Panc1 (cell line): ENCODE data around the gene ZNF385C. TPM values are rescaled to one million over a fixed set of nuclear protein-coding genes. Genes with fewer than 3 reads are reported as not detected.

Experiments
- ATAC-seq: fragments of 200-7000 bp; cut with Tn5 transposase; 2 replicates; pipeline ENCODE4 v1.9.1; 2020; ENCODE audit warnings: mild to moderate bottlenecking, moderate library complexity
- BruUV-seq: library from RNA; stranded (reverse); fragments of 400-500 nt; replicated peaks from 2 replicates; lab custom pipeline; 2021; lab: Mats Ljungman, UMichigan
- CTCF ChIA-PET: fragments of 300-600 bp; sonication (Branson Sonifier 250); formaldehyde crosslinking; loops from one replicate; lab custom pipeline; 2022; ENCODE audit warnings: antibody characterized with exemption; lab: Charles Lee
- POLR2A ChIA-PET: fragments of 300-600 bp; sonication (Branson Sonifier 250); formaldehyde crosslinking; loops from one replicate; lab custom pipeline; 2022; ENCODE audit warnings: antibody characterized with exemption; lab: Charles Lee
- DNase-seq: peaks from one replicate; pipeline ENCODE4 v3.0.0-alpha.2; 2010; ENCODE audit warnings: low read depth, low spot score
- H3K27ac ChIP-seq: 2 replicates; pipeline ENCODE4 v1.5.1; 2011; ENCODE audit warnings: mild to moderate bottlenecking, low read length, inconsistent platforms
- H3K27me3 ChIP-seq: fragments of 200-500 bp; sonication (Bioruptor generic); 2 replicates; pipeline ENCODE4 v1.6.0; 2014; ENCODE audit warnings: low read length, inconsistent platforms; ENCODE audit not compliant: control insufficient read depth, insufficient read depth
- H3K36me3 ChIP-seq: fragments of 200-500 bp; sonication (Bioruptor generic); 2 replicates; pipeline ENCODE4 v1.5.1; 2014; ENCODE audit warnings: inconsistent platforms, mild to moderate bottlenecking, low read length, moderate library complexity; ENCODE audit not compliant: control insufficient read depth, insufficient read depth
- H3K4me1 ChIP-seq: 2 replicates; pipeline ENCODE4 v1.5.1; 2011; ENCODE audit warnings: inconsistent platforms, mild to moderate bottlenecking, low read length, moderate library complexity; ENCODE audit not compliant: control insufficient read depth, insufficient read depth
- H3K4me3 ChIP-seq, 2 experiments: 2 replicates each; pipeline ENCODE4 v1.5.1; 2011 to 2012; ENCODE audit warnings: low read depth in 2 of 2, low read length in 2 of 2, mild to moderate bottlenecking in 2 of 2, inconsistent platforms in 1 of 2, moderate library complexity in 1 of 2
- H3K9me3 ChIP-seq: fragments of 200-500 bp; sonication (Bioruptor generic); 2 replicates; pipeline ENCODE4 v1.5.1; 2014; ENCODE audit warnings: low read depth, mild to moderate bottlenecking, inconsistent platforms, low read length, moderate library complexity; ENCODE audit not compliant: control insufficient read depth, insufficient read depth
- CTCF ChIP-seq: fragments of 450-650 bp; IDR thresholded peaks from 2 replicates; pipeline ENCODE4 v1.5.1; 2017; ENCODE audit warnings: mild to moderate bottlenecking
- POLR2AphosphoS5 ChIP-seq: IDR thresholded peaks from 2 replicates; pipeline ENCODE4 v1.6.1; 2012; ENCODE audit warnings: mild to moderate bottlenecking, low read depth, low read length, moderate library complexity
- REST ChIP-seq, 2 experiments: IDR thresholded peaks; 2 replicates each; pipeline ENCODE4 v1.6.1; 2011 to 2012; ENCODE audit warnings: low read depth in 2 of 2, control low read depth in 1 of 2, low read length in 1 of 2, mild to moderate bottlenecking in 1 of 2, moderate library complexity in 1 of 2; ENCODE audit not compliant: insufficient read depth in 1 of 2
- SIN3A ChIP-seq: IDR thresholded peaks from 2 replicates; pipeline ENCODE4 v1.6.1; 2012; ENCODE audit warnings: low read depth, mild to moderate bottlenecking, low read length, moderate library complexity, borderline replicate concordance; ENCODE audit not compliant: insufficient read depth
- TCF7L2 ChIP-seq: IDR thresholded peaks from 2 replicates; pipeline ENCODE4 v1.6.1; 2011; ENCODE audit warnings: mild to moderate bottlenecking, low read depth, low read length, inconsistent platforms
- in situ Hi-C: cut with HindIII; loops from 2 replicates; pipeline ENCODE4 v1.10.0; 2016; ENCODE audit warnings: low sequenced_read_pairs, low pct_unique_long_range_greater_than_20kb
- intact Hi-C: fragments of 100-400 bp; cut with micrococcal nuclease; formaldehyde crosslinking; loops from one replicate; pipeline ENCODE4 v1.10.0; 2022; ENCODE audit not compliant: unreplicated experiment
- total RNA-seq: library from RNA; stranded (reverse); gene quantifications from one replicate; pipeline ENCODE4 v1.2.1, GENCODE V29; 2021; ENCODE audit not compliant: unreplicated experiment

The ZNF385C gene
- total RNA-seq, 1 experiment from 2014 or later, result 0.21 TPM

GRCh38 chr17:42131232-42131631 lies 33.0 kb upstream of the ZNF385C start:
- intact Hi-C loops, result no loop called here
- no peaks in the 10 kb centered on the region for H3K27me3 ChIP-seq
- DNase-seq, result no peak
- ChIA-PET CTCF (no interaction called here), POLR2A (no interaction called here)
- ATAC-seq, result no peak
- in situ Hi-C loops, result no loop called here
- BruUV-seq, result no TSS peak
- no peak overlapping the region for H3K27ac ChIP-seq
- peaks cover 2% of the 10 kb centered on the region; the same call in 1 of the 2 replicates for H3K36me3 ChIP-seq
- peaks cover 14% of the 10 kb centered on the region for H3K4me1 ChIP-seq
- no peaks in the 10 kb centered on the region for H3K9me3 ChIP-seq
- TF ChIP-seq POLR2AphosphoS5 (no peak), TCF7L2 (no peak), CTCF (no peak), SIN3A (no peak), REST (IDR thresholded peaks at IDR 0.05; ENCODE audit: insufficient read depth in 1 of 2, low read depth in 2 of 2, low read length in 1 of 2) (no peak)
- no peak overlapping the region for H3K4me3 ChIP-seq

GRCh38 chr17:42130310-42130936 lies 32.1 kb upstream of the ZNF385C start:
- Histone ChIP-seq H3K4me1 (peaks cover 6% of the 10 kb centered on the region), H3K27ac (no peak overlapping the region), H3K27me3 (no peaks in the 10 kb centered on the region), H3K9me3 (no peaks in the 10 kb centered on the region), H3K4me3 (no peak overlapping the region), H3K36me3 (peaks cover 2% of the 10 kb centered on the region; the same call in 1 of the 2 replicates)
- no TSS peak for BruUV-seq
- TF ChIP-seq POLR2AphosphoS5 (no peak), REST (IDR thresholded peaks at IDR 0.05; ENCODE audit: insufficient read depth in 1 of 2, low read depth in 2 of 2, low read length in 1 of 2) (no peak), SIN3A (no peak), CTCF (no peak; the same call in 1 of the 2 replicates), TCF7L2 (no peak)
- CTCF ChIA-PET, result no interaction called here
- ATAC-seq, result no peak
- POLR2A ChIA-PET, result no interaction called here
- in situ Hi-C loops, result no loop called here
- no peak for DNase-seq
- intact Hi-C loops, result no loop called here
